IMR-90 (cell line): Measurements from ENCODE around the gene TOMM7. TPM values are rescaled to one million over a fixed set of nuclear protein-coding genes. Genes with fewer than 3 reads are reported as not detected.

Source experiments
- ATAC-seq: fragments of 200-7000 bp; cut with Tn5 transposase; 2 replicates; pipeline ENCODE4 v1.9.1; 2020; ENCODE audit warnings: low read depth, mild to moderate bottlenecking, moderate library complexity
- BruUV-seq: library from RNA; stranded (reverse); fragments of 400-500 nt; replicated peaks from 2 replicates; lab custom pipeline; 2021; lab: Mats Ljungman, UMichigan
- CTCF ChIA-PET: fragments of 300-600 bp; formaldehyde crosslinking; extraction: SDS; loops from one replicate; lab custom pipeline; 2021; ENCODE audit warnings: antibody characterized with exemption; lab: Yijun Ruan, JAX
- POLR2A ChIA-PET: fragments of 300-600 bp; sonication (Branson Sonifier 250); formaldehyde crosslinking; loops from one replicate; lab custom pipeline; 2022; ENCODE audit warnings: antibody characterized with exemption; ENCODE audit not compliant: unreplicated experiment; lab: Charles Lee
- DNase-seq: peaks from one replicate; pipeline ENCODE4 v3.0.0; 2013
- H2AFZ ChIP-seq: replicated peaks from 2 replicates; pipeline ENCODE3; 2013; ENCODE audit warnings: low read length, mild to moderate bottlenecking; ENCODE audit not compliant: poor library complexity
- H2AK5ac ChIP-seq: 2 replicates; pipeline ENCODE4 v1.6.1; 2013; ENCODE audit warnings: low read depth, low read length, inconsistent platforms
- H2AK9ac ChIP-seq: replicated peaks from 2 replicates; pipeline ENCODE3; 2013; ENCODE audit warnings: mild to moderate bottlenecking, low read depth, low read length, moderate library complexity; ENCODE audit not compliant: poor library complexity
- H2BK120ac ChIP-seq: 2 replicates; pipeline ENCODE4 v1.6.1; 2013; ENCODE audit warnings: low read depth, low read length, inconsistent platforms
- H2BK15ac ChIP-seq: 3 replicates; pipeline ENCODE4 v1.6.1; 2013; ENCODE audit warnings: low read depth, low read length, inconsistent platforms
- H2BK20ac ChIP-seq: 2 replicates; pipeline ENCODE4 v1.6.1; 2013; ENCODE audit warnings: low read depth, mild to moderate bottlenecking, inconsistent platforms, low read length, moderate library complexity
- H2BK5ac ChIP-seq: 2 replicates; pipeline ENCODE4 v1.6.1; 2013; ENCODE audit warnings: mild to moderate bottlenecking, low read depth, low read length, inconsistent platforms; ENCODE audit not compliant: poor library complexity, severe bottlenecking
- H3K14ac ChIP-seq: replicated peaks from 2 replicates; pipeline ENCODE4 v1.6.1; 2013; ENCODE audit warnings: low read depth, low read length, inconsistent platforms
- H3K18ac ChIP-seq: 2 replicates; pipeline ENCODE4 v1.6.1; 2013; ENCODE audit warnings: low read depth, low read length, control low read depth
- H3K23ac ChIP-seq: 2 replicates; pipeline ENCODE4 v1.6.1; 2013; ENCODE audit warnings: low read depth, low read length, inconsistent platforms
- H3K27ac ChIP-seq: 2 replicates; pipeline ENCODE4 v1.5.1; 2013; ENCODE audit warnings: mild to moderate bottlenecking, control low read depth, low read length; ENCODE audit not compliant: insufficient read depth
- H3K27me3 ChIP-seq: 2 replicates; pipeline ENCODE4 v1.6.1; 2013; ENCODE audit warnings: low read length; ENCODE audit not compliant: control insufficient read depth, insufficient read depth
- H3K36me3 ChIP-seq: 2 replicates; pipeline ENCODE4 v1.6.1; 2013; ENCODE audit warnings: low read length, mixed read lengths; ENCODE audit not compliant: control insufficient read depth, insufficient read depth
- H3K4ac ChIP-seq: 2 replicates; pipeline ENCODE4 v1.6.1; 2013; ENCODE audit warnings: low read depth, low read length, inconsistent platforms
- H3K4me1 ChIP-seq: 2 replicates; pipeline ENCODE4 v1.6.1; 2013; ENCODE audit warnings: low read length, mixed read lengths; ENCODE audit not compliant: control insufficient read depth, insufficient read depth
- H3K4me2 ChIP-seq: 2 replicates; pipeline ENCODE4 v1.6.1; 2013; ENCODE audit warnings: low read depth, mild to moderate bottlenecking, control low read depth, low read length, moderate library complexity
- H3K4me3 ChIP-seq: 2 replicates; pipeline ENCODE4 v1.5.1; 2013; ENCODE audit warnings: low read depth, mild to moderate bottlenecking, control low read depth, low read length, moderate library complexity; ENCODE audit not compliant: insufficient read depth
- H3K56ac ChIP-seq: 2 replicates; pipeline ENCODE4 v1.6.1; 2013; ENCODE audit warnings: low read length, inconsistent platforms; ENCODE audit not compliant: insufficient read depth; ENCODE audit errors: extremely low read depth
- H3K79me1 ChIP-seq, 2 experiments: 2 replicates each; pipeline ENCODE4 v1.6.1; 2013; ENCODE audit warnings: low read length in 2 of 2, inconsistent platforms in 1 of 2, low read depth in 1 of 2
- H3K9ac ChIP-seq: 2 replicates; pipeline ENCODE4 v1.6.1; 2013; ENCODE audit warnings: low read depth, low read length, control low read depth
- H3K9me1 ChIP-seq: 2 replicates; pipeline ENCODE4 v1.6.1; 2013; ENCODE audit warnings: low read length, inconsistent platforms; ENCODE audit not compliant: insufficient read depth
- H3K9me3 ChIP-seq: 2 replicates; pipeline ENCODE4 v1.6.1; 2013; ENCODE audit warnings: low read length; ENCODE audit not compliant: control insufficient read depth, insufficient read depth
- H4K20me1 ChIP-seq: 2 replicates; pipeline ENCODE4 v1.6.1; 2013; ENCODE audit warnings: low read length, inconsistent platforms; ENCODE audit not compliant: insufficient read depth
- H4K5ac ChIP-seq: 2 replicates; pipeline ENCODE4 v1.6.1; 2013; ENCODE audit warnings: mild to moderate bottlenecking, low read depth, low read length, control low read depth
- H4K8ac ChIP-seq, 2 experiments: 2 replicates each; pipeline ENCODE4 v1.6.1; 2013; ENCODE audit warnings: low read depth in 2 of 2, low read length in 2 of 2, control low read depth in 1 of 2, inconsistent platforms in 1 of 2
- H4K91ac ChIP-seq: 2 replicates; pipeline ENCODE4 v1.6.1; 2013; ENCODE audit warnings: low read depth, low read length, inconsistent platforms; ENCODE audit not compliant: insufficient read depth
- BHLHE40 ChIP-seq: fragments of 150-350 bp; IDR thresholded peaks from 2 replicates; pipeline ENCODE4 v1.6.1; 2016; ENCODE audit warnings: mild to moderate bottlenecking, low read depth, low read length
- CHD1 ChIP-seq: IDR thresholded peaks from 2 replicates; pipeline ENCODE4 v1.6.1; 2012; ENCODE audit warnings: low read depth, low read length, improper control_type of control experiment
- CTCF ChIP-seq: conservative IDR thresholded peaks from 2 replicates; pipeline ENCODE4 v1.5.1; 2012; ENCODE audit warnings: mild to moderate bottlenecking, low read depth, low read length, improper control_type of control experiment
- ELK1 ChIP-seq: fragments of 150-350 bp; IDR thresholded peaks from 2 replicates; pipeline ENCODE4 v1.6.1; 2016; ENCODE audit warnings: low read depth, mild to moderate bottlenecking, low read length, moderate library complexity, borderline replicate concordance
- MAFK ChIP-seq: IDR thresholded peaks from 2 replicates; pipeline ENCODE4 v1.6.1; 2012; ENCODE audit warnings: low read depth, low read length, improper control_type of control experiment
- NFE2L2 ChIP-seq: fragments of 150-350 bp; IDR thresholded peaks from 2 replicates; pipeline ENCODE4 v1.6.1; 2016; ENCODE audit warnings: low read depth, mild to moderate bottlenecking, low read length
- RCOR1 ChIP-seq: IDR thresholded peaks from 2 replicates; pipeline ENCODE4 v1.6.1; 2012; ENCODE audit warnings: mild to moderate bottlenecking, low read length, improper control_type of control experiment; ENCODE audit not compliant: insufficient replicate concordance
- RFX5 ChIP-seq: IDR thresholded peaks from 2 replicates; pipeline ENCODE4 v1.8.0; 2012; ENCODE audit warnings: low read depth, mild to moderate bottlenecking, low read length, moderate library complexity
- SMC3 ChIP-seq: fragments of 150-350 bp; IDR thresholded peaks from 2 replicates; pipeline ENCODE4 v1.6.1; 2016; ENCODE audit warnings: low read depth, mild to moderate bottlenecking, antibody characterized with exemption, low read length, moderate library complexity
- WGBS, 2 experiments: methylation state at CpG; one replicate each; pipeline versions ENCODE4 v1.1.5 to v1.1.7; 2013; ENCODE audit warnings: missing lambda C conversion rate in 2 of 2; ENCODE audit not compliant: insufficient read length in 1 of 2; ENCODE audit errors: extremely low coverage in 2 of 2; 5-methylcytosine and 5-hydroxymethylcytosine counted together
- dilution Hi-C: fragments of 300-500 bp; cut with HindIII; formaldehyde crosslinking; loops from one replicate; pipeline ENCODE4 v1.14.3; 2018; ENCODE audit warnings: low sequenced_read_pairs; ENCODE audit not compliant: unreplicated experiment
- in situ Hi-C: fragments of 300-500 bp; cut with MboI; formaldehyde crosslinking; loops from 3 replicates; pipeline ENCODE4 v1.14.3; 2019; ENCODE audit warnings: low sequenced_read_pairs, inconsistent platforms, mixed read lengths
- intact Hi-C: fragments of 100-400 bp; cut with micrococcal nuclease; formaldehyde crosslinking; loops from 2 replicates; pipeline ENCODE4 v1.10.0; 2022
- polyA plus RNA-seq, 3 experiments: library from polyadenylated mRNA; depleted of rRNA; stranded (reverse); fragments of >200 nt; gene quantifications; 2 replicates each; pipeline ENCODE4 v1.2.3, GENCODE V29; 2012; ENCODE audit warnings: low replicate concordance in 1 of 3
- total RNA-seq: library from RNA; depleted of rRNA; stranded (reverse); fragments of >200 nt; gene quantifications from 2 replicates; pipeline ENCODE4 v1.2.3, GENCODE V29; 2012

The TOMM7 gene
- total and polyA plus RNA-seq, 2 of the 4 experiments (the other 2 are of a cell fraction): 67.2 to 727 TPM

- CTCF ChIA-PET: no interaction called here
- H3K36me3 ChIP-seq: no peaks in the 10 kb centered on the region
- H3K23ac ChIP-seq: no peak overlapping the region; the same call in 1 of the 2 replicates
- TF ChIP-seq CTCF: no peak
- no peak for TF ChIP-seq CHD1
- no peak for TF ChIP-seq NFE2L2
- TF ChIP-seq MAFK: no peak
- no peak for TF ChIP-seq ELK1
- TF ChIP-seq BHLHE40: no peak
- TF ChIP-seq RCOR1: no peak
- no peak for TF ChIP-seq SMC3
- TF ChIP-seq RFX5: no peak
- no peak overlapping the region for H4K91ac ChIP-seq
- no CpG with 5 or more reads among the region's 4 CpGs for WGBS, 2 experiments
- no peak overlapping the region for H3K4me3 ChIP-seq
- H2AK9ac ChIP-seq: no peak overlapping the region
- no peak overlapping the region for H2AFZ ChIP-seq
- dilution Hi-C loops: no loop called here
- H2AK5ac ChIP-seq: peak overlapping the region; percentile 40; the same call in 1 of the 2 replicates
- H3K18ac ChIP-seq: no peak overlapping the region
- H3K4ac ChIP-seq: 0 out of 2 replicates have a peak overlapping the region, but pooled peaks have one; percentile 21
- peaks cover 4% of the 10 kb centered on the region for H3K9me1 ChIP-seq
- ATAC-seq (no peak), DNase-seq (no peak)
- H4K20me1 ChIP-seq: no peaks in the 10 kb centered on the region
- H3K14ac ChIP-seq: no peak overlapping the region
- H3K79me1 ChIP-seq: 0 out of 4 replicates have a peak, but pooled peaks cover 0 to 2% of the 10 kb centered on the region in 2 experiments
- H2BK20ac ChIP-seq: no peak overlapping the region; the same call in 1 of the 2 replicates
- intact Hi-C loops: loop anchor here (5.0 kb wide), 1 partner anchor 35 kb away; no protein-coding TSS in a partner anchor
- no peak overlapping the region for H2BK120ac ChIP-seq
- POLR2A ChIA-PET: no interaction called here
- no peak overlapping the region for H3K4me2 ChIP-seq
- H3K9me3 ChIP-seq: no peaks in the 10 kb centered on the region
- no peak overlapping the region for H3K56ac ChIP-seq
- H2BK15ac ChIP-seq: peak overlapping the region; percentile 38; the same call in 1 of the 3 replicates
- no TSS peak for BruUV-seq
- H3K9ac ChIP-seq: no peak overlapping the region
- H2BK5ac ChIP-seq: no peak overlapping the region
- no peak overlapping the region for H4K8ac ChIP-seq
- no peaks in the 10 kb centered on the region for H3K27me3 ChIP-seq
- in situ Hi-C loops: no loop called here
- no peak overlapping the region for H4K5ac ChIP-seq
- no peak overlapping the region for H3K27ac ChIP-seq
- peaks cover 4% of the 10 kb centered on the region for H3K4me1 ChIP-seq
These were observed 45.7 kb downstream of the TOMM7 start for GRCh38 chr7:22776964-22777363.
